PC-3 (cell line): Measurements from ENCODE around the gene WNT3. TPM values are rescaled to one million over a fixed set of nuclear protein-coding genes. Genes with fewer than 3 reads are reported as not detected.

Experiments used
- ATAC-seq: fragments of 200-7000 bp; cut with Tn5 transposase; 2 replicates; pipeline ENCODE4 v1.9.1; 2020; ENCODE audit warnings: mild to moderate bottlenecking, moderate library complexity
- BruUV-seq: library from RNA; stranded (reverse); fragments of 400-500 nt; replicated peaks from 2 replicates; lab custom pipeline; 2021; lab: Mats Ljungman, UMichigan
- CTCF ChIA-PET: fragments of 300-600 bp; sonication (Branson Sonifier 250); formaldehyde crosslinking; loops from one replicate; lab custom pipeline; 2022; ENCODE audit warnings: antibody characterized with exemption; lab: Charles Lee
- POLR2A ChIA-PET: fragments of 300-600 bp; sonication (Branson Sonifier 250); formaldehyde crosslinking; loops from one replicate; lab custom pipeline; 2022; ENCODE audit warnings: antibody characterized with exemption; ENCODE audit not compliant: unreplicated experiment; lab: Charles Lee
- DNase-seq: peaks from one replicate; pipeline ENCODE4 v3.0.0-alpha.2; 2015
- H2AFZ ChIP-seq: fragments of 300-600 bp; sonication (generic); 2 replicates; pipeline ENCODE4 v1.6.0; 2016; ENCODE audit warnings: antibody characterized with exemption, low read length
- H3F3A ChIP-seq: fragments of 300-600 bp; sonication (generic); one replicate; pipeline ENCODE4 v1.6.0; 2017; ENCODE audit warnings: antibody characterized with exemption, low read length, control low read depth, mild to moderate bottlenecking; ENCODE audit not compliant: unreplicated experiment
- H3K27ac ChIP-seq: fragments of 300-600 bp; sonication (generic); 2 replicates; pipeline ENCODE4 v1.5.1; 2016; ENCODE audit warnings: mild to moderate bottlenecking, low read length
- H3K27me3 ChIP-seq: fragments of 300-600 bp; sonication (generic); 2 replicates; pipeline ENCODE4 v1.6.1; 2016; ENCODE audit warnings: low read length, mixed read lengths
- H3K36me3 ChIP-seq: fragments of 300-600 bp; sonication (generic); 2 replicates; pipeline ENCODE4 v1.6.1; 2016; ENCODE audit warnings: low read depth, mixed run types, low read length, mixed read lengths
- H3K4me1 ChIP-seq: fragments of 300-600 bp; sonication (generic); 2 replicates; pipeline ENCODE4 v1.5.1; 2016; ENCODE audit warnings: low read length; ENCODE audit not compliant: insufficient read depth
- H3K4me2 ChIP-seq: fragments of 300-600 bp; sonication (generic); 2 replicates; pipeline ENCODE4 v1.6.0; 2016; ENCODE audit warnings: low read length
- H3K4me3 ChIP-seq: fragments of 300-600 bp; sonication (generic); 2 replicates; pipeline ENCODE4 v1.5.1; 2016; ENCODE audit warnings: mild to moderate bottlenecking, low read length, mixed read lengths
- H3K79me2 ChIP-seq: fragments of 300-600 bp; sonication (generic); 2 replicates; pipeline ENCODE4 v1.6.1; 2017; ENCODE audit warnings: low read length, mixed read lengths
- H3K9ac ChIP-seq: fragments of 300-600 bp; sonication (generic); 2 replicates; pipeline ENCODE4 v1.6.0; 2016; ENCODE audit warnings: mild to moderate bottlenecking, low read length
- H3K9me2 ChIP-seq: fragments of 300-600 bp; sonication (generic); replicated peaks from 2 replicates; pipeline ENCODE4 v1.6.1; 2016; ENCODE audit warnings: mixed run types, low read length, mixed read lengths
- H3K9me3 ChIP-seq: fragments of 300-600 bp; sonication (generic); 2 replicates; pipeline ENCODE4 v1.6.1; 2016; ENCODE audit warnings: low read length, mixed read lengths
- H4K20me1 ChIP-seq: fragments of 300-600 bp; sonication (generic); 2 replicates; pipeline ENCODE4 v1.6.1; 2016; ENCODE audit warnings: low read length, mixed read lengths
- EZH2 ChIP-seq: fragments of 300-600 bp; sonication (generic); IDR thresholded peaks from one replicate; pipeline ENCODE4 v1.6.1; 2017; ENCODE audit warnings: antibody characterized with exemption, mild to moderate bottlenecking, low read length; ENCODE audit not compliant: unreplicated experiment
- EZH2phosphoT487 ChIP-seq: fragments of 300-600 bp; sonication (generic); IDR thresholded peaks from 2 replicates; pipeline ENCODE4 v1.6.1; 2018; ENCODE audit warnings: mild to moderate bottlenecking, antibody characterized with exemption, low read length, borderline replicate concordance
- intact Hi-C: fragments of 100-400 bp; cut with micrococcal nuclease; formaldehyde crosslinking; loops from 2 replicates; pipeline ENCODE4 v1.9.0; 2023
- total RNA-seq: library from RNA; depleted of rRNA; stranded (reverse); fragments of >200 nt; gene quantifications from 2 replicates; pipeline ENCODE4 v1.2.3, GENCODE V29; 2014
- TF ChIP-seq, protein P1 (sequence below): fragments of 300-600 bp; sonication (generic); conservative IDR thresholded peaks from 2 replicates; pipeline ENCODE4 v1.5.1; 2017; ENCODE audit warnings: antibody characterized with exemption, low read depth, mild to moderate bottlenecking, low read length

The WNT3 gene
- total RNA-seq, 1 experiment from 2014 or later: 4.9 TPM

GRCh38 chr17:46738544-46738943 lies 79.9 kb downstream of the WNT3 start:
- Histone ChIP-seq H3K4me1 (peaks cover 30% of the 10 kb centered on the region), H3K79me2 (no peaks in the 10 kb centered on the region), H3K9me2 (no peaks in the 10 kb centered on the region), H3K4me3 (no peak overlapping the region), H3K27me3 (no peaks in the 10 kb centered on the region), H3K9me3 (no peaks in the 10 kb centered on the region), H3K27ac (no peak overlapping the region), H3F3A (no peaks in the 10 kb centered on the region), H2AFZ (no peak overlapping the region), H3K36me3 (0 out of 2 replicates have a peak, but pooled peaks cover 2% of the 10 kb centered on the region), H3K4me2 (no peak overlapping the region), H4K20me1 (no peaks in the 10 kb centered on the region), H3K9ac (no peak overlapping the region)
- DNase-seq: no peak
- CTCF ChIA-PET: no interaction called here
- POLR2A ChIA-PET: no interaction called here
- BruUV-seq: no TSS peak
- intact Hi-C loops: no loop called here
- no peak for ATAC-seq
- no peak for TF ChIP-seq EZH2phosphoT487
- no peak for TF ChIP-seq EZH2
- TF ChIP-seq, protein P1, sequence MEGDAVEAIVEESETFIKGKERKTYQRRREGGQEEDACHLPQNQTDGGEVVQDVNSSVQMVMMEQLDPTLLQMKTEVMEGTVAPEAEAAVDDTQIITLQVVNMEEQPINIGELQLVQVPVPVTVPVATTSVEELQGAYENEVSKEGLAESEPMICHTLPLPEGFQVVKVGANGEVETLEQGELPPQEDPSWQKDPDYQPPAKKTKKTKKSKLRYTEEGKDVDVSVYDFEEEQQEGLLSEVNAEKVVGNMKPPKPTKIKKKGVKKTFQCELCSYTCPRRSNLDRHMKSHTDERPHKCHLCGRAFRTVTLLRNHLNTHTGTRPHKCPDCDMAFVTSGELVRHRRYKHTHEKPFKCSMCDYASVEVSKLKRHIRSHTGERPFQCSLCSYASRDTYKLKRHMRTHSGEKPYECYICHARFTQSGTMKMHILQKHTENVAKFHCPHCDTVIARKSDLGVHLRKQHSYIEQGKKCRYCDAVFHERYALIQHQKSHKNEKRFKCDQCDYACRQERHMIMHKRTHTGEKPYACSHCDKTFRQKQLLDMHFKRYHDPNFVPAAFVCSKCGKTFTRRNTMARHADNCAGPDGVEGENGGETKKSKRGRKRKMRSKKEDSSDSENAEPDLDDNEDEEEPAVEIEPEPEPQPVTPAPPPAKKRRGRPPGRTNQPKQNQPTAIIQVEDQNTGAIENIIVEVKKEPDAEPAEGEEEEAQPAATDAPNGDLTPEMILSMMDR: no peak

GRCh38 chr17:46737326-46737725 lies 81.2 kb downstream of the WNT3 start:
- TF ChIP-seq, protein P1: no peak
- TF ChIP-seq EZH2phosphoT487 (no peak), EZH2 (no peak)
- POLR2A ChIA-PET: no interaction called here
- Histone ChIP-seq H3K27me3 (no peaks in the 10 kb centered on the region), H3F3A (no peaks in the 10 kb centered on the region), H3K27ac (no peak overlapping the region), H2AFZ (no peak overlapping the region), H3K9ac (no peak overlapping the region), H3K36me3 (peaks cover 9% of the 10 kb centered on the region; the same call in 1 of the 2 replicates), H3K9me2 (no peaks in the 10 kb centered on the region), H3K4me2 (no peak overlapping the region), H4K20me1 (no peaks in the 10 kb centered on the region), H3K9me3 (no peaks in the 10 kb centered on the region), H3K4me1 (peaks cover 24% of the 10 kb centered on the region), H3K79me2 (no peaks in the 10 kb centered on the region), H3K4me3 (no peak overlapping the region)
- intact Hi-C loops: no loop called here
- DNase-seq: no peak
- CTCF ChIA-PET: no interaction called here
- no peak for ATAC-seq
- no TSS peak for BruUV-seq

DNA sequence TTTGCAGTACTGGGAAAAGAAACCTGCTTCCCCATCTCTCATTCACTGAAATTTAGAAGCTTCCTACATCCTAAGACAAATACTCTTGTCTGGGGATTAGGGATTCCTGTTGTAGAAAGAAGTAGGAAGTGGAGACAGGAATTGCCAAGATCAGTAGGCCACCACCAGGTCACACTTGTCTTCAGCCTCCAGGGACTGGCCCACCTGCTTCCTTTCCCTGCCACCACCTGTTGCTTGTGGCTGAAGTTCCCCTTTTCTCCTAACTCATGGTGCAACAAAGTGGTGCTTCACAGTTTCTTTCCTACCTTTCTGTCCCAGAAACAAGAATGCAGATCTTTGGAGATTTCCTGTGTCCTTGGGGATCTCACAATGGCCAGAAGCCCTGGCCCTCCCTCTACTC lies 82.4 kb downstream of the WNT3 start:
- no peak for TF ChIP-seq EZH2
- TF ChIP-seq, protein P1: no peak
- TF ChIP-seq EZH2phosphoT487: no peak
- peaks cover 19% of the 10 kb centered on the region for H3K4me1 ChIP-seq
- ATAC-seq: no peak
- no peaks in the 10 kb centered on the region for H3K9me2 ChIP-seq
- no peak overlapping the region for H2AFZ ChIP-seq
- H3K79me2 ChIP-seq: no peaks in the 10 kb centered on the region
- H3K27me3 ChIP-seq: no peaks in the 10 kb centered on the region
- peaks cover 9% of the 10 kb centered on the region; the same call in 1 of the 2 replicates for H3K36me3 ChIP-seq
- DNase-seq: no peak
- ChIA-PET CTCF (no interaction called here), POLR2A (interaction anchor here (0.6 kb wide), 1 partner anchor 22 kb away, joined by 4 read pairs; no protein-coding TSS in a partner anchor)
- H3K9ac ChIP-seq: no peak overlapping the region
- H3K4me3 ChIP-seq: no peak overlapping the region
- no peak overlapping the region for H3K4me2 ChIP-seq
- H4K20me1 ChIP-seq: no peaks in the 10 kb centered on the region
- H3K27ac ChIP-seq: no peak overlapping the region
- no TSS peak for BruUV-seq
- H3K9me3 ChIP-seq: no peaks in the 10 kb centered on the region
- H3F3A ChIP-seq: no peaks in the 10 kb centered on the region
- intact Hi-C loops: no loop called here
